Measurements from ENCODE around the gene TTC7B. TPM values are rescaled to one million over a fixed set of nuclear protein-coding genes. Genes with fewer than 3 reads are reported as not detected.

The TTC7B gene
- total and polyA plus RNA-seq, 2 donors (not counting 1 experiment from before 2014, with no cell fraction given) = 0.36 to 3.2 TPM

GRCh38 chr14:90648421-90648820, 167.8 kb downstream of the TTC7B start:
- H3K27ac ChIP-seq (ENCODE audit: low read length in 2 of 2) = no peak overlapping the region
- no peaks in the 10 kb centered on the region for H3K36me3 ChIP-seq (replicated peaks in 1 of 2; ENCODE audit: control extremely low read depth in 1 of 2, control insufficient read depth in 1 of 2, extremely low read depth in 1 of 2, insufficient read depth in 2 of 2, low read length in 1 of 2)
- no peaks in the 10 kb centered on the region for H3K79me2 ChIP-seq (ENCODE audit: control insufficient read depth, insufficient read depth, low read length)
- ATAC-seq (ENCODE audit: low read depth) = no peak
- H3K4me3 ChIP-seq (ENCODE audit: control extremely low read depth in 1 of 5, extremely low read depth in 1 of 5, insufficient read depth in 1 of 5, low read depth in 2 of 5, low read length in 4 of 5) = no peak overlapping the region
- WGBS (ENCODE audit: insufficient coverage) = 97% methylated on average over 4 of the region's 5 CpGs
- Mint-ChIP-seq H3K27ac (no peak overlapping the region), H3K9me3 (ENCODE audit: insufficient read depth) (no peaks in the 10 kb centered on the region), H3K4me1 (no peaks in the 10 kb centered on the region), H3K27me3 (peaks cover 11% of the 10 kb centered on the region), H3K4me3 (no peak overlapping the region)
- POLR2A ChIA-PET = no interaction called here
- DNase-seq = no peak
- CTCF ChIA-PET = no interaction called here
- H4K20me1 ChIP-seq (ENCODE audit: control insufficient read depth, insufficient read depth, low read length, poor library complexity, severe bottlenecking) = no peaks in the 10 kb centered on the region
- H3K4me1 ChIP-seq (ENCODE audit: control insufficient read depth in 2 of 2, insufficient read depth in 2 of 2, low read length in 2 of 2) = no peaks in the 10 kb centered on the region
- TF ChIP-seq CTCF (IDR thresholded peaks at IDR 0.05) (no peak), EZH2 (IDR thresholded peaks at IDR 0.05; ENCODE audit: borderline replicate concordance, insufficient read depth, low read depth, low read length, poor library complexity, severe bottlenecking) (no peak)
- H3K9ac ChIP-seq (ENCODE audit: low read length) = no peak overlapping the region
- no peaks in the 10 kb centered on the region for H3K9me3 ChIP-seq (ENCODE audit: control extremely low read depth in 1 of 3, control insufficient read depth in 2 of 3, insufficient read depth in 1 of 3, low read length in 2 of 3)
- no peaks in the 10 kb centered on the region for H3K27me3 ChIP-seq (replicated peaks in 1 of 4; ENCODE audit: control extremely low read depth in 1 of 4, control insufficient read depth in 3 of 4, insufficient read depth in 4 of 4, low read length in 3 of 4)
- no peak overlapping the region for H3K4me2 ChIP-seq (replicated peaks; ENCODE audit: low read depth, low read length, poor library complexity, severe bottlenecking)
- H2AFZ ChIP-seq (ENCODE audit: insufficient read depth, low read depth, low read length, poor library complexity, severe bottlenecking) = no peak overlapping the region
- intact Hi-C loops (cut with micrococcal nuclease) = no loop called here

GRCh38 chr14:90647473-90648005, 168.7 kb downstream of the TTC7B start:
- Mint-ChIP-seq H3K27ac (no peak overlapping the region), H3K9me3 (ENCODE audit: insufficient read depth) (no peaks in the 10 kb centered on the region), H3K4me3 (no peak overlapping the region), H3K27me3 (peaks cover 11% of the 10 kb centered on the region), H3K4me1 (no peaks in the 10 kb centered on the region)
- Histone ChIP-seq H3K4me3 (ENCODE audit: control extremely low read depth in 1 of 5, extremely low read depth in 1 of 5, insufficient read depth in 1 of 5, low read depth in 2 of 5, low read length in 4 of 5) (no peak overlapping the region), H3K9ac (ENCODE audit: low read length) (no peak overlapping the region), H3K9me3 (ENCODE audit: control extremely low read depth in 1 of 3, control insufficient read depth in 2 of 3, insufficient read depth in 1 of 3, low read length in 2 of 3) (no peaks in the 10 kb centered on the region), H3K27ac (ENCODE audit: low read length in 2 of 2) (no peak overlapping the region), H4K20me1 (ENCODE audit: control insufficient read depth, insufficient read depth, low read length, poor library complexity, severe bottlenecking) (no peaks in the 10 kb centered on the region), H3K27me3 (replicated peaks in 1 of 4; ENCODE audit: control extremely low read depth in 1 of 4, control insufficient read depth in 3 of 4, insufficient read depth in 4 of 4, low read length in 3 of 4) (no peaks in the 10 kb centered on the region), H3K4me1 (ENCODE audit: control insufficient read depth in 2 of 2, insufficient read depth in 2 of 2, low read length in 2 of 2) (no peaks in the 10 kb centered on the region), H2AFZ (ENCODE audit: insufficient read depth, low read depth, low read length, poor library complexity, severe bottlenecking) (no peak overlapping the region), H3K4me2 (replicated peaks; ENCODE audit: low read depth, low read length, poor library complexity, severe bottlenecking) (no peak overlapping the region), H3K79me2 (ENCODE audit: control insufficient read depth, insufficient read depth, low read length) (no peaks in the 10 kb centered on the region), H3K36me3 (replicated peaks in 1 of 2; ENCODE audit: control extremely low read depth in 1 of 2, control insufficient read depth in 1 of 2, extremely low read depth in 1 of 2, insufficient read depth in 2 of 2, low read length in 1 of 2) (no peaks in the 10 kb centered on the region)
- CTCF ChIA-PET = no interaction called here
- ATAC-seq (ENCODE audit: low read depth) (no peak), DNase-seq (no peak)
- TF ChIP-seq EZH2 (IDR thresholded peaks at IDR 0.05; ENCODE audit: borderline replicate concordance, insufficient read depth, low read depth, low read length, poor library complexity, severe bottlenecking) (no peak), CTCF (IDR thresholded peaks at IDR 0.05) (no peak)
- intact Hi-C loops (cut with micrococcal nuclease) = no loop called here
- WGBS (ENCODE audit: insufficient coverage) = 50% methylated on average over 2 of the region's 5 CpGs
- POLR2A ChIA-PET = no interaction called here
